ENCODE data around the gene HEYL.
"Not testable (repeated sequence)": the region's sequence is repeated elsewhere in the genome, so short reads cannot be mapped to it uniquely, and the experiment has no call there.

DNA sequence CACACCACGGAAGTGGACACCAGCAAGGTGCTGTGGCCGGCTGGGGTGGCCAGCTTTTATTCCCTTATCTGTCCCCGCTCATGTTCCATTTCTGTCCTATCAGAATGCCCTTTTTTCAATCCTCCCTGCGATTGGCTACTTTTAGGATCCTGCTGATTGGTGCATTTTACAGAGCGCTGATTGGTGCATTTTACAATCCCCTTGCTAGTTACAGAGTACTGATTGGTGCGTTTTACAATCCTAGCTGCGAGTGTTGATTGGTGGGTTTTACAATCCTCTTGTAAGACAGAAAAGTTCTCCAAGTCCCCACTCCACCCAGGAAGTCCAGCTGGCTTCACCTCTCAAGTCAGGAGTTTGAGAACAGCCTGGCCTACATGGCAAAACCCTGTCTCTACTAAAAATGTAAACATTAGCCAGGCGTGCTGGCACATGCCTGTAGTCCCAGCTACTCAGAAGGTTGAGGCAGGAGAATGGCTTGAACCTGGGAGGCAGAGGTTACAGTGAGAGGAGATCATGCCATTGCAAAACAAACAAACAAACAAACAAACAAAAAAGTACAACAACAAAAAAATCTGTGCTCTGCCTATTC lies 37.7 kb downstream of the HEYL start:
- not testable (repeated sequence) for TF ChIP-seq EZH2 (IDR thresholded peaks at IDR 0.05; ENCODE audit: insufficient read depth, poor library complexity, severe bottlenecking); EZH2phosphoT487 (IDR thresholded peaks at IDR 0.05; ENCODE audit: insufficient read depth, low read depth)
